Erythroblast (primary cell): Measurements from ENCODE around the gene RASSF5.

Experiments
- GATA1 ChIP-seq: IDR thresholded peaks from 2 replicates; pipeline ENCODE4 v1.6.1; 2011; ENCODE audit warnings: low read depth, mild to moderate bottlenecking, control low read depth, low read length, moderate library complexity
- POLR2A ChIP-seq: IDR thresholded peaks from 2 replicates; pipeline ENCODE4 v1.6.1; 2011; ENCODE audit warnings: mild to moderate bottlenecking, low read length

DNA sequence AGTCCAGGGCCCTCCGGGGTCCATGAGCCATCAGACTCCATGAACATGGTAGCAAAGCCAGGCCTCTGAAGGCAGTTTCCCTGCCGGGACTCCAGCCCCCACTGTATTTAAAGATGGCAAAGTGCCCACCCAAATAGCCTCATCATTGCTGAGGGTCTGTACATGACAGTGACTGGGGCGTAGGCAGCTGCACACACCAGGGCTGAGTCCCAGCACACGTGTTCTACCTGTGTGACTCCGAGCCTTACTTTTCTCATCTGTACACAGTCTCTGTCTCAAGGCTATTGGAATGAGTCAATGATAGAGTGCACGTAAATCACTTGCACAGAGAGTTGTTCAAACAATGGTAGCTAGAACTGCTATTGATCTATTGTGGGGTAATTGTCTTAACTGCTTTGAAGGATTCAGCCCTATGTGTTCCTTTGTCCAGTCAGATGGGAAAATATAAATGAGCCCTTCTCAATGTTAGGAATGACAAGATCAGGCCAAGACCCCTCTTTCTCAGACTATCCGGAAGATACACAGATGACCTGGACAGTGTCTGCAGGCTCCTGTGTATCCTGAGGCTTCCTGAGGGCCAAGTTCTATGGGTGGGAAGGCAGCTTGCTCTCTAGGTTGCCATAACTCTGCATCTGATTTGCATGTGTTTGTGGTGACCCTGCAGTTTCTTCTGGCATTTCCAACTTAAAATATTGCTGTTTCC, 48.9 kb downstream of the RASSF5 start:
- TF ChIP-seq POLR2A (no peak), GATA1 (no peak)
